ENCODE results near the gene NAGA.
"Not testable (repeated sequence)": the region's sequence is repeated elsewhere in the genome, so short reads cannot be mapped to it uniquely, and the experiment has no call there.

Gene NAGA

GRCh38 chr22:42076764-42077485 lies 6.3 kb upstream of the NAGA start:
- DNase-seq (ENCODE audit: low read depth in 2 of 2) = no peak

GRCh38 chr22:42074846-42075676 lies 4.4 kb upstream of the NAGA start:
- DNase-seq (ENCODE audit: low read depth in 2 of 2) = no peak

- DNase-seq (ENCODE audit: low read depth in 2 of 2) = peak in 1 of 2 donors; percentile 39
Observed at GRCh38 chr22:42074132-42074811, 3.7 kb upstream of the NAGA start, which contains the start of gene PHETA2. PHETA2 (plus strand) TSS chr22:42074248; CDS start chr22:42077294, 3,046 bp downstream.

- DNase-seq (ENCODE audit: low read depth in 2 of 2) = no peak
Observed at GRCh38 chr22:42073621-42074041, 3.0 kb upstream of the NAGA start.

DNA sequence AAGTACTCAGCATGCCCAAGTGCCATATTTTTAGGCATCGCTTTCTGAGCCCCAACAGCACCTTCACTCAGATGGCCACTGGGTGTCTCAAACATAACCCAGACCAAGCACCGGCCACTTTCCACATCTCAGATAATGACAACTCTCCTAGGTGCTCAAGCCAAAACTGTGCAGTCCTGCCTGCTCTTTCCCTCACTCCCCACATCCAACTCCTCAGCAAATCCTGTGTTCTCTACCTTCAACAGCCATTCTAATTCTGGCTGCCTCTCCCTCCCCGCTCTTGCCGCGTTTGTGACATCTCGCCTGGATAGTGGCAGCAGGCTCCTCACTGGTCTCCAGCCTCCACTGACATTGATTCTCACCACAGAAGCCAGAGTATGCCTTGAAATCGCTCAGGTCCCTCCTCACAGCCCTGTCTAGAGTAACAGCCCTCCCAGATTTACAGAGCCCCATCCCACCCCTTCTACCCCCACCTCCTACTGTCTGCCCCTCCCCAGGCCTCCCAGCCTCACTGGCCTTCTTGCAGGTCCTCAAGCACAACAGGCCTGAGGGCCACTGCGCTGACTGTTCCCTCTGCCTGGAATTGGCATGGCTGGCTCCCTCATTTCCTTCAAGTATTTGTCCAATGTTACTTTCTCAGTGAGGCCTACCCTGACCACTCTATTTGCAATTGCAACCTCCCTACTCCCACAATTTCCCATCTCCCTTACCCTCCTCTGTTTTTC lies 2.2 kb upstream of the NAGA start:
- no peak for DNase-seq (ENCODE audit: low read depth in 2 of 2)

GRCh38 chr22:42071508-42071907 lies 896 bp upstream of the NAGA start:
- DNase-seq (ENCODE audit: low read depth in 2 of 2) = not testable (repeated sequence)

- DNase-seq (ENCODE audit: low read depth in 2 of 2) = no peak
Observed at GRCh38 chr22:42069801-42070516, 653 bp downstream of the NAGA start.

DNA sequence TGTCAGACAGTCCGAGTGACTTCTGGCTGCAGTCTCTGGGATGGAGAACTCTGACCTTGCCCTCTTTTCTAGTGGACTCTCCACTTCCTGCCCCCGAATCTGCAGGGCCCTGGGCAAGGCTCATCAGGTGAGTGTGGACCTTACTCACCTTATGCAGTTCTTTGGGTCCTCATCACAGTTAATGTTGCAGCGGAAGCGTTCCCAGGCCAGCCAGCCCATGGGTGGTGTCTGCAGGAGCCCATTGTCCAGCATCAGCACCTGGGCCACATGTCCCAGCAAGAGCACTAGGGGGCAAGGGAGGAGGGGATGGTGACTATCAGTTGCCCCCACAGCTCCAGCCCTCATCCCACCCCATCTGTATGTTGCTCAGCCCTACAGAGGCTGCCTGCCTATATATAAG lies 2.3 kb downstream of the NAGA start:
- no peak for DNase-seq (ENCODE audit: low read depth in 2 of 2)

DNA sequence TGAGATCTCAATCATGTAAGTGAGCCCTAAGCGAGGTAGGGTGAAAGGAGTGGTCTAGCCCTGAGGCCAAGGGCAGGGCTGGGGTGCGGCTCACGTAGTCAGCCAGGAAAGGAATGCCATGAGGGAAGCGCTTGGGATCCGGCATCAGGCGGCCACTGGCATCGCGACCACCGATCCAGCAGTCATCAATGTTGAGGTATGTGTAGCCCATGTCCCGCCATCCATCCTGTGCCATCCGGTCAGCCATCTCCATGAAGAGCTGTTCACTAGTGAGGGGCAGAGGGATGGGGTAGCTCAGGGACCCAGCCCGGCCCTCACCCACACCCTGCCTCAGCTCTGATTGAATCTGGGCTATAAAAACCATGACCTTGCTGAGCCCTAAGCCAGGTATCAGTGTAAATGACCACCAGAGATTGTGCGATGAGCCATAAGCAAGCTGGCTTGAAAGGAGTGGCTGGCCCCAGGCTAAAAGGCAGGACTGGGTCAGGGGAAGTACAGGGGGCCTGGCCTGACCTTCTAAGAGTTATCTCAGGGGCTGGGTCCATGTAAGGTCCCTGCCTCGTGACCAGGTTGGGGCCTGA lies 2.9 kb downstream of the NAGA start:
- DNase-seq (ENCODE audit: low read depth in 2 of 2) = no peak

DNA sequence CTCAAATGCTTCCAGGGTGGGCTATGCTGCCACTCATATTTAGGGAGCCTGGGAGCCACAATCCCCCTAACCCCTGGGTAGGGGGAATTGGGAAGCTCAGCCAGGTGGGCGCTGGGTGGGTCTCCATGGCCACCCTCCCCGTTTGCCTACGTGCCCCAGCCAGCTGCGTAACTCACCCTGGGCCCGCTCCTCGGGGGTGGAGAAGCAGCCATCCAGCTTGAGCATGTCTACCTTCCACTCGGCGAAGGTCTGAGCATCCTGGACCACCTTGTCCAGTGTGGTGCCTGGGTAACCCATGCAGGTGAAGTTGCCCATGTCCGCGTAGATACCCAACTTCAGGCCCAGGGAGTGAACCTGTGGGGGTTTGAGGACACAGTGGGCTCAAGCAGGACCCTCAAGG lies 3.7 kb downstream of the NAGA start:
- no peak for DNase-seq (ENCODE audit: low read depth in 2 of 2)

GRCh38 chr22:42066126-42066761 lies 4.4 kb downstream of the NAGA start:
- DNase-seq (ENCODE audit: low read depth in 2 of 2) = no peak

- DNase-seq (ENCODE audit: low read depth in 2 of 2) = no peak
Observed at GRCh38 chr22:42065438-42066125, 5.0 kb downstream of the NAGA start.

GRCh38 chr22:42064629-42065028 lies 6.0 kb downstream of the NAGA start:
- no peak for DNase-seq (ENCODE audit: low read depth in 2 of 2)

- DNase-seq (ENCODE audit: low read depth in 2 of 2) = no peak
Observed at GRCh38 chr22:42062506-42063170, 8.0 kb downstream of the NAGA start.

- no peak for DNase-seq (ENCODE audit: low read depth in 2 of 2)
Observed at GRCh38 chr22:42061041-42061440, 9.6 kb downstream of the NAGA start.

- DNase-seq (ENCODE audit: low read depth in 2 of 2) = no peak
Observed at GRCh38 chr22:42060489-42060888, 10.1 kb downstream of the NAGA start.

DNA sequence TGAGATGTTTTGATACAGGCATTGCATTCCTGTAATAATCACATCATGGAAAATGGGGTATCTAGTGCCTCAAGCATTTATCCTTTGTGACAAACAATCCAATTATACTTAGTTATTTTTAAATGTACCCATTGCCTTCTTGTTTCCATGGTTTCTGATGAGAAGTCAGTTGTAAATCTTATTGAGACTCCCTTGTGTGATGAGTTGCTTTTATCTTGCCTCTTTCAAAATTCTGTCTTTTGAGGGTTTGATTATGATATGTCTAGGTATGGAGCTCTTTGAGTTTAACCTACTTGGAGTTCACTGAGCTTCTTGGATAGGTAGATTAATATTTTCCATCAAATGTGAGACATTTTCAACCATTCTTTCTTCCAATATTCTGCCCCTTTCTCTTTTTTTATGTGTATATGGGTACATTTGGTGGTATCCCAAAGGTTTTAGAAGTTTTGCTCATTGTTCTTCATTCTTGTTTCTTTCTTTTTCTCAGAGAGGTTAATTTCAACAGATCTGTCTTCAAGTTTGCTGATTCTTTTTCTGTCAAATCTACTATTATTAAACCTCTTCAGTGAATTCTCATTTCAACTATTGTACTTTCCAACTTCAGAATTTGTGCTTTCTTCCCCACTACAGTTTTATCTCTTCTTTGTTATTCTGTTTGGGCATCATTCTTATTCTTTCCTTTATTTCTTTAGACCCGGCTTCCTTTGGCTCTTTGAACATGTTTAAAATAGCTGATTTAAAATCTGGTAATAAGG lies 13.7 kb downstream of the NAGA start:
- no peak for DNase-seq (ENCODE audit: low read depth in 2 of 2)

- DNase-seq (ENCODE audit: low read depth in 2 of 2) = no peak
Observed at GRCh38 chr22:42052765-42053164, 17.8 kb downstream of the NAGA start.

Measured in stimulated activated CD8-positive, alpha-beta memory T cell treated with anti-CD3 and anti-CD28 coated beads, Interleukin-7, amount 100 ng/mL, for 4 hours (primary cell).